GM19238 (cell line): ENCODE data around the gene CD48.

ENCODE experiments used
- DNase-seq: peaks from one replicate; pipeline ENCODE4 v3.0.0; 2011; ENCODE audit warnings: low spot score; ENCODE audit not compliant: insufficient read length

Gene CD48

DNA sequence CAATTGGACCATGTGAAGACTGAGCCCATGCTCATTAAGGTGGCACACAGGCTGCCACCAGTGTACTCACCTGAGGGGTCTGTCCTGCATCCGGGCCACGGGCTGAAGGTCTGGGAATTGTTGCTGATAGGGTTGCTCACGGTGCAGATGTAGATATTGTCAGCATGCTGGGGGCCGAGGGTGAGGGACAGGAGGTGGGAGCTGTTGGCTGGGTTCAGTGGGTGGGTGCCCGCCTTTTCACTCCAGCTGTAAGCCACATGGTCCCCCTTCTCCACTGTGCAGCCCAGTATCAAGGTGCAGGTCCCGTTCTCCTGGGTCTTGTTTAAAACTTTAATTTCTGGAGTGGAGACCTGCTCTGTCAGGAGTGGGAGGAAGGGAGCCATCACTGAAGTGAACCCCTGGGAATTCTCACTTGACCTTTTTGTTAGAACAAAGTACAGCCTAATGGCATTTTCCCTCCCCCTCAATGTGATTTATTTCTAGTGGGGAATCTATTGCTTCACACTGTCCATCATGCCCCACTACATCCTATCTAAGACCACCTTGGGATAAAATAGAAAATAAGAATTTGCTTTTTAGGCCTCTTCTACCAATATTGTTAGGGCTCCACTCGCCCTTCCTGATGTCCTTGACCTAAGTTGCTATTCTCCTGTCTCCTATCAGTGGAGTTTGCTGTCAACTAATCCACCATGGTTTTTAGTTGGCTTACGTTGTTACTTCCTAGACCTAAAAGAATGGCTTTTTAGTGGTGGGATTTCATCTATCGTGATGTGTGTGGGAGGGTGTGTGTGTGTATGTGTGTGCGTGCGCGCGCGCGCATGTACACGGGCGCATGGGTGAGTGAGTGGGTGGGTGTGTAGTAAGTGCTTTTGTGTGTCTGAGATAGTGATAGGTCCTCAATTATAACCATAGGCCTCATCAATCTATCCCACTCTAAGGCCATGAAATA is 76.8 kb downstream of the CD48 start:
- DNase-seq, result no peak

- DNase-seq, result no peak
Measured at GRCh38 chr1:160633330-160633903, 78.2 kb downstream of the CD48 start.

DNA sequence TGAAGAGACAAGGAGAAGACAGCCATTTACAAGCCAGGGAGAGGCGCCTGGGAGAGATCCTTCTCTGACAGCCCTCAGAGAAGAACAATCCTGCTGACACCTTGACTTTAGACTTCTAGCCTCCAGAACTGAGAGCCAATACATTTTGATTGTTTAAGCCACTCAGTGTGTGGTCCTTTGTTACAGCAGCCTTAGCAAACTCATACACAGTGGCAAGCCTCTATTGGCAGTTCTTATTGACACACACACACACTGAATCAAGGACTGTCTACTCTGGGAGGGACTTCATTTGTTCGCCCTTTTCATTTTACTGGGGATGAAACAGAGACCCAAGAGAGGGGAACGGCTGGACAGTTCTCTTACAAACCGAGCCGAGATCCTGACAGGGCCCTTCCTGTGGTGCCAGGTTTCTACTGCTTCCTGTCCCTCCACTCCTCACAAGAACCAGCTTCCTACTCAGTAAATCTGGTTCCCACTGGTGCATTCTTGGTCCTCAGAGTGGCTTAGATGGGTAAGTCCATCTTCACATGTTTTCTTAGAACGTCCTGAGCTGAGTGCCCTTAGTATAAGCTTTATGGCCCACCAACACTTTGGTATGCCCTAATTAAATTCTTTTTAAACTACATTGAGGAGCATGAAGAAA is 79.5 kb downstream of the CD48 start:
- DNase-seq, result no peak

DNA sequence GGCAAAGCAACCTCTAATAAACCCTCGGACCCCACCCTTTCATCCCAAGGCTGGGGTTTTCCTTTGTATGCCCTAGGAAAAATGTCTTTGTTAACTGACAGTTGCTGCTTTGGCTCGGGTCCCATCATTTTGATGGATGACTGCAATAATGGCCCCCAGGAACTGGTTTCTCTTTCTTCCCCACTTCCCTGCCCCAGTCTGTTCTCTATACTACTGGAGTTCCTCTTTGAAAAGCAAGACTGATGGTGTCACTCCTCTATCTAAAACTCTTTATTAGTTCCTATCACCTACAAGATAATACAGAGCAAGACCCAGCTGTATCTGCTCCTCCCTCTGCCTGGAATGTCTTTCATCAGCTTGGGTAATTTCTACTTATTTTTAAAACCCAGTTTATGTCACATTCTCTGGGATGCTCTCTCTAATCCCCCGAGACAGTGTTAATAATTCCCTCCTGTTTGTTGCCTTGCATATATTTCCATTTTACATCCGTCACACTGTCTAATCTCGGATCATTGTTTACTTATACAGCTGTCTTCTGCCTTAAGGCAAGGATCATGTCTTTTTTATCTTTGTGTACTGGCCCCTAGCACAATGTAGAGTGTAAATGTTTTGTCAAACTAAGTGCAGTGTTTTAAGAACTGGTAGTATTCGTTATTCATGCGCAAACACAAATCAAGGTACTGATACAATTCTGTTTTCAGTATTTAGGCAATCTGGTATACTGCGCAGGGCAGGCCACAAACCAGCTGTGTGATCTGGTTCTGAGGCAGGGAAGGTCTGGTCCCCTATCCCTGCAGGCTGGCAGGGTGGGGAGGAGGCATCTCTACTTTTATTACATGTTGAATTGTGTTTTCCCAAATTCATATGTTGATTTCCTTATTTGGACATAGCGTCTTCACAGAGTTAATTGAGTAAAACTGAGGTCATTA is 80.8 kb downstream of the CD48 start:
- DNase-seq, result no peak

DNA sequence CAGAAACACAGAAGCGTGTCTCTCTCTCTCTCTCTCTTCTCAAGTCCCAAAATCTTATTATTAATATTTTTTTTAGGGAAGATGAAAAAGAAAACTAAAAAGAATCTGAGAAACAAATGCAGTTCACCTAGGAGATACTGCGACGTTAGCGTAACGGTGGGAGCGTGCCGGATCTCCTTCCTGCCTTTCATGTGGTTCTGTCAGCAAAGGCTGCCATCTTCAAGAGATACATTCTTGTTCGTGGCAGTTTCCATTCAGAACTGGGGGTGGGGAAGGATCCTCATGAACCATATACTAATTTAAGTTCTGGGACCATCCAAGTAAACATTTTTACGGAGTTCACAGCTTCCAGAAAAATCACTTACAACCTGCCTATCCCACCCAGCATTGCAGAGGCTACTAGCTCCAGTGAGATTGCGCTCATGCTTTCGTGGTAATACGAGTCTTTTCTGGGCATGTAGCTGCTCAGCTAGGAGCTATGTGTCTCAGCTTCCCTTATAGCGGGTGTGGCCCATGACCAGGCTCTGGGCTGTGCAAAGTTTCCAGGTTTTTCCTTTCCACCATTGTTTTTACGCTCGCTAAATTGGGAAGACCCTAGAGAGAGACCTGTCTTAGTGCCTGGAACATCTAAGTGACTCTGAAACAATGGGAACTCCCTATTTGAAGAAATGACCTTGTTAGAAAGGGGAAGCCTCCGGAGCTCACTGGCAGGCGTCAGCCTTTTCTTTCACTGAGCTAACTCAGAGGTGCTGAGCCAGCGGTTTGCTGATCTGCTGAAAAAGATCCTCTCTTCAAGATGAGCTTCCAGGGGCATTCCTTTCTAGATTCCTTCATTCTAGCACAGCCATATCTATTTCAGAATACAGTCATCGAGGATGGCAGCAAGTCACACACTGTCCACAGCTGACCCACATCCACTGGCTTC is 82.1 kb downstream of the CD48 start:
- DNase-seq, result no peak

DNA sequence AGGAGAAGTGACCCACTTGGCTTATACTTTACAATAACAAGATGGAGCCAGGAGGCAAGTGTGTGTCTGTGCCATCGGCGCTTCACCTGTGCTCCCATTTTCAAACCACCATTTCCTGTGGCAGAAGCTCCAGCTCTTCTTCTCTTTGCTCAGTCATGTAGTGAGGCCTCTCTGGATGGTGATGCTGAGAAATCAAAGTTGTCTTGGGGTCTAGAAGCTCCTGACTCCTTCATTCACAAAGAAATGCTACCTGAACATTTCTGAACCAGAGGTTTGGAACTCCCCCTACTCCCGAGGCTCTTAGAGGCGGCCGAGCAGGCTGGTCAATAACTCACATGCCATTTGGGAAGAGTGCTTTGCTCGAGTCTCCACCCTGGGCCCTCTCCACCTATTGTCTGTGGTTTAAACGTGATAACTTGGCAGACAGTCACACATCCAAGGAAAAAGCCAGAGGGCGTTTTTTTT is 82.8 kb downstream of the CD48 start:
- DNase-seq, result no peak
